Kidney (tissue), 14 donors: ENCODE measurements around the gene MRPS10. TPM values are rescaled to one million over a fixed set of nuclear protein-coding genes. Genes with fewer than 3 reads are reported as not detected.
A peak's percentile ranks its signal among the peaks of the same experiment; 100 is the strongest.

Source experiments
- DNase-seq, 5 donors: peaks; one replicate each; pipeline ENCODE4 v3.0.0-alpha.2; 2013 to 2020
- FAIRE-seq: peaks from 2 replicates; lab custom pipeline; 2012; peaks lifted over from hg19 to GRCh38; lab: Jason Lieb, UNC
- H3K27ac ChIP-seq, 2 donors: one replicate each; pipeline ENCODE4 v1.7.0; 2013; ENCODE audit warnings: low read depth in 2 of 2, low read length in 2 of 2, inconsistent platforms in 1 of 2
- H3K27me3 ChIP-seq: one replicate; pipeline ENCODE4 v1.7.1; 2013; ENCODE audit warnings: low read length, inconsistent platforms; ENCODE audit not compliant: control insufficient read depth, insufficient read depth
- H3K36me3 ChIP-seq, 3 donors: one replicate each; pipeline versions ENCODE4 v1.7.0 to v1.7.1; 2013; ENCODE audit warnings: low read length in 3 of 3, control low read depth in 1 of 3, inconsistent platforms in 1 of 3; ENCODE audit not compliant: insufficient read depth in 3 of 3, control insufficient read depth in 2 of 3
- H3K4me1 ChIP-seq, 3 donors: one replicate each; pipeline versions ENCODE4 v1.7.0 to v1.7.1; 2013; ENCODE audit warnings: low read length in 3 of 3, inconsistent platforms in 1 of 3, low read depth in 1 of 3; ENCODE audit not compliant: control insufficient read depth in 2 of 3, insufficient read depth in 2 of 3
- H3K4me3 ChIP-seq, 3 donors: one replicate each; pipeline versions ENCODE4 v1.7.0 to v1.8.1; 2013; ENCODE audit warnings: low read length in 3 of 3, control low read depth in 1 of 3, inconsistent platforms in 1 of 3
- H3K9ac ChIP-seq, 3 donors: one replicate each; pipeline versions ENCODE4 v1.7.0 to v1.7.1; 2013; ENCODE audit warnings: low read length in 3 of 3, control low read depth in 1 of 3, inconsistent platforms in 1 of 3
- H3K9me3 ChIP-seq, 3 donors: one replicate each; pipeline versions ENCODE4 v1.7.0 to v1.7.1; 2013; ENCODE audit warnings: low read length in 3 of 3, control low read depth in 1 of 3, inconsistent platforms in 1 of 3; ENCODE audit not compliant: control insufficient read depth in 2 of 3, insufficient read depth in 1 of 3
- intact Hi-C: fragments of 100-400 bp; cut with DNase I; formaldehyde crosslinking; loops from one replicate; pipeline ENCODE4 v1.11.1; 2022
- polyA plus RNA-seq: library from polyadenylated mRNA; stranded (reverse); fragments of 350-450 nt; fragmentation: Illumina TruSeq; extraction: RNeasy Lipid Tissue Mini Kit (QIAGEN cat#74804); gene quantifications from one replicate; pipeline ENCODE4 v1.2.3, GENCODE V29; 2014; ENCODE audit warnings: low read depth, low replicate concordance; ENCODE audit not compliant: insufficient read depth
- total RNA-seq: library from RNA; stranded (reverse); fragmentation: NEBNext Ultra II Directional; extraction: Animal tissue kit (Norgen Biotek cat#: 25700); gene quantifications from one replicate; pipeline ENCODE4 v1.2.1, GENCODE V29; 2021
- TF ChIP-seq, protein P1 (sequence below): IDR thresholded peaks from 3 replicates; pipeline ENCODE4 v1.5.1; 2012; ENCODE audit warnings: mild to moderate bottlenecking, moderate library complexity, borderline replicate concordance; ENCODE audit not compliant: insufficient read depth; ENCODE audit errors: extremely low read depth
- donor health status: control.
- donor health status: control.
- donor health status: control.
- donor health status: control.
- donor health status: control.
- donor health status: DM: yes; HTN: yes; CAD: no.
- donor health status: Normal renal cell carcinoma (clear cell type).

MRPS10 gene
- total and polyA plus RNA-seq, 2 donors from 2014 or later, result 28.0 to 39.6 TPM

DNA sequence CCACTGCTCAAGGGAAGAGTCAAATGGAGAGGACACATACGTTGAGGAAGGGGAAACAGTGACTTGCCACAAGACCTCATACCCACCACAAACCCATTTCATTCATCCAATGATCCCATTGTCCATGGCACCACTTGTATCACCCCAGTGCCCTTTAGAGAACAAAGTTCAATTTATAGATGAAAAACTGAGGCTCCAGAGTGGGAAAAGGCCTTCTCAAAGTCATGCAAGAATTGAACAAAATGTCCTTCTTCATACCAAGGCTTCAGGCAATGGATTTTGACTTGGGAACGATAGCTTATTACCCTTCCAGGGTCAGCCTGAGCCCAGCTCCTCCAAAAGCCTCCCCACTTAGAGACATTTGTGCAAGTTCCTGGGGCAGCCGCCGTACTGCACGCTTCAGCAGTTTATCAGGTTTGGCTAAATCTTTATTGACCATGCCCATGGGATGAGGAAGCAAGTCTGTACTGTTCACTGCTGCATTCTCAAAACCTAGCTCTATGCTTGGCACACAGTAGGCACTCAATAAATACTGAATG, 47.3 kb upstream of the MRPS10 start:
- H3K9ac ChIP-seq, result no peak overlapping the region
- H3K36me3 ChIP-seq, result peaks cover 0 to 7% (median 0%) of the 10 kb centered on the region in 3 donors
- H3K27me3 ChIP-seq, result no peaks in the 10 kb centered on the region
- no peak overlapping the region for H3K27ac ChIP-seq
- intact Hi-C loops, result no loop called here
- FAIRE-seq (no peak), DNase-seq (no peak)
- no peak overlapping the region for H3K4me3 ChIP-seq
- H3K9me3 ChIP-seq, result no peaks in the 10 kb centered on the region
- peaks cover 0 to 6% (median 0%) of the 10 kb centered on the region in 3 donors for H3K4me1 ChIP-seq
- TF ChIP-seq, protein P1, sequence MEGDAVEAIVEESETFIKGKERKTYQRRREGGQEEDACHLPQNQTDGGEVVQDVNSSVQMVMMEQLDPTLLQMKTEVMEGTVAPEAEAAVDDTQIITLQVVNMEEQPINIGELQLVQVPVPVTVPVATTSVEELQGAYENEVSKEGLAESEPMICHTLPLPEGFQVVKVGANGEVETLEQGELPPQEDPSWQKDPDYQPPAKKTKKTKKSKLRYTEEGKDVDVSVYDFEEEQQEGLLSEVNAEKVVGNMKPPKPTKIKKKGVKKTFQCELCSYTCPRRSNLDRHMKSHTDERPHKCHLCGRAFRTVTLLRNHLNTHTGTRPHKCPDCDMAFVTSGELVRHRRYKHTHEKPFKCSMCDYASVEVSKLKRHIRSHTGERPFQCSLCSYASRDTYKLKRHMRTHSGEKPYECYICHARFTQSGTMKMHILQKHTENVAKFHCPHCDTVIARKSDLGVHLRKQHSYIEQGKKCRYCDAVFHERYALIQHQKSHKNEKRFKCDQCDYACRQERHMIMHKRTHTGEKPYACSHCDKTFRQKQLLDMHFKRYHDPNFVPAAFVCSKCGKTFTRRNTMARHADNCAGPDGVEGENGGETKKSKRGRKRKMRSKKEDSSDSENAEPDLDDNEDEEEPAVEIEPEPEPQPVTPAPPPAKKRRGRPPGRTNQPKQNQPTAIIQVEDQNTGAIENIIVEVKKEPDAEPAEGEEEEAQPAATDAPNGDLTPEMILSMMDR, result no peak

DNA sequence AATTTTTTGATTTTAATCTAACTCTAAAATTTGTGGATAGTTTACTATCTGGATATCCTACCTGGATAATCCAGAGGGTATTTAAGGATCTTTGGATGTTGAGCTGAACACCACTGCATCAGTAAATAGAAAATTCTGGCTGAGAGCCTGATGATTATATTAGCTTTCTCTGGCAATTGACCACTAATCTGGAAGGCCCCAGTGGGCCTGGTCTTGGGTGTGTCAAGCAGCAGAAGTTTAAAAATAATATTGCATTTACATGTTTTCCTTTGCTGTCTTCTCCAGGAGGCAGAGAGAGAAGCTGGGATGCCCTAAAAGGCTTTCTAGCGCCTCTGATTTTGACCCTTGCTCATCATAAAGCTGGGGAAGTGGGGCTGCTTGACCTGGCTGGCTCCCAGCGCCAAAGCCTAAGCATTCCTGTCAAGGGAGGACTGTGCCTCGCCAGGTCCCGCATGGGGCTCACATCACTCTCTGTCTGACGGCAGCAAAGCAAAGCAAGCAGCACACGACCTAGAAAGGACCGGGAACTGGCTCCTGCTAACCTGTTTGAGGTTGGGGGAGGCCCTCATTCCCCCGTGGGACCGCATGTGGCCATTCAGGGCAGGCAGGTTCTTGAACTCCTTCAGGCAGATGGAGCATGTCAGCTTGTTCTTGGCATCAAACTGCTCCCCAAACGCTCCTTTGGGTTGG, 46.6 kb upstream of the MRPS10 start:
- intact Hi-C loops, result no loop called here

DNA sequence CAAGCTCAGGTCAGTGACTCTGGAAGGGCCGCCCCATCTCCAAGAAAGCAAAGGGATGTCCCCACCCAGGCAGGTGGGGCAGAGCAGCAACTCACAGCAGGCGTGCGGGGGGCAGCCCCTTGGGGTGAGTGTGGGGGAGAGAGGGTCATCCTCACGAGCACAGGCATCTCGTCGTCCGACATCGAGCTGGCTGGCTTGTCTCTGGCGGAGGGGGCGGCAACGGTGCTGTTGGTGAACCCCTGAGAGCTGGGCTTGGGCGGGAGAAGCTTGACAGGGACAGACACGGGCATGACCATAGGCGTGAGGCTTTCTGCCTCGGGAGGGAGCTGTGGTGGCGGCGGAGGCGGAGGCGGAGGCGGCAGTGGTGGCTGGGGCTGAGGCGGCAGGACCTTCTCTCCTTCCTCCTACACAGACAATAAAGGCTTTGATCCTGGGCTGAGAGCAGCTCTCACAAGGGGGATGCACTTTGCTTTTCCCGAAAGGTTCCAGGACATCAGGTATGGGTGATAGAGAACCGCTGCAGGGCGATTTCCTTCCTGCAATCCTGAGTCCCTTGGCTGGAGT, 45.6 kb upstream of the MRPS10 start:
- Histone ChIP-seq H3K27me3 (no peaks in the 10 kb centered on the region), H3K27ac (peak overlapping the region in 1 of 2 donors; percentile 27), H3K9me3 (no peaks in the 10 kb centered on the region), H3K4me3 (no peak overlapping the region), H3K4me1 (peaks cover 0 to 6% (median 0%) of the 10 kb centered on the region in 3 donors), H3K9ac (no peak overlapping the region), H3K36me3 (no peaks in the 10 kb centered on the region)
- intact Hi-C loops, result no loop called here
- TF ChIP-seq, protein P1, result no peak
- no peak for FAIRE-seq
- peak; percentile 42 to 81 (median 55) for DNase-seq

More for the DNA sequence above, 46.6 kb upstream of the MRPS10 start:
- Histone ChIP-seq H3K4me1 (peaks cover 0 to 6% (median 0%) of the 10 kb centered on the region in 3 donors), H3K9me3 (no peaks in the 10 kb centered on the region), H3K9ac (no peak overlapping the region), H3K4me3 (no peak overlapping the region), H3K36me3 (peaks cover 0 to 2% (median 0%) of the 10 kb centered on the region in 3 donors), H3K27ac (no peak overlapping the region), H3K27me3 (no peaks in the 10 kb centered on the region)
- FAIRE-seq, result no peak
- peak in 1 of 5 donors; percentile 46 for DNase-seq
- TF ChIP-seq, protein P1, result no peak
